ENCODE measurements around the gene ASPRV1. TPM values are rescaled to one million over a fixed set of nuclear protein-coding genes. Genes with fewer than 3 reads are reported as not detected.

ASPRV1 gene
- total RNA-seq, 1 donor from 2014 or later: 0.81 TPM

- intact Hi-C loops (cut with DNase I): no loop called here
- no peak for DNase-seq (ENCODE audit: low spot score)
Observed at GRCh38 chr2:69916106-69916505, 45.3 kb downstream of the ASPRV1 start.

DNA sequence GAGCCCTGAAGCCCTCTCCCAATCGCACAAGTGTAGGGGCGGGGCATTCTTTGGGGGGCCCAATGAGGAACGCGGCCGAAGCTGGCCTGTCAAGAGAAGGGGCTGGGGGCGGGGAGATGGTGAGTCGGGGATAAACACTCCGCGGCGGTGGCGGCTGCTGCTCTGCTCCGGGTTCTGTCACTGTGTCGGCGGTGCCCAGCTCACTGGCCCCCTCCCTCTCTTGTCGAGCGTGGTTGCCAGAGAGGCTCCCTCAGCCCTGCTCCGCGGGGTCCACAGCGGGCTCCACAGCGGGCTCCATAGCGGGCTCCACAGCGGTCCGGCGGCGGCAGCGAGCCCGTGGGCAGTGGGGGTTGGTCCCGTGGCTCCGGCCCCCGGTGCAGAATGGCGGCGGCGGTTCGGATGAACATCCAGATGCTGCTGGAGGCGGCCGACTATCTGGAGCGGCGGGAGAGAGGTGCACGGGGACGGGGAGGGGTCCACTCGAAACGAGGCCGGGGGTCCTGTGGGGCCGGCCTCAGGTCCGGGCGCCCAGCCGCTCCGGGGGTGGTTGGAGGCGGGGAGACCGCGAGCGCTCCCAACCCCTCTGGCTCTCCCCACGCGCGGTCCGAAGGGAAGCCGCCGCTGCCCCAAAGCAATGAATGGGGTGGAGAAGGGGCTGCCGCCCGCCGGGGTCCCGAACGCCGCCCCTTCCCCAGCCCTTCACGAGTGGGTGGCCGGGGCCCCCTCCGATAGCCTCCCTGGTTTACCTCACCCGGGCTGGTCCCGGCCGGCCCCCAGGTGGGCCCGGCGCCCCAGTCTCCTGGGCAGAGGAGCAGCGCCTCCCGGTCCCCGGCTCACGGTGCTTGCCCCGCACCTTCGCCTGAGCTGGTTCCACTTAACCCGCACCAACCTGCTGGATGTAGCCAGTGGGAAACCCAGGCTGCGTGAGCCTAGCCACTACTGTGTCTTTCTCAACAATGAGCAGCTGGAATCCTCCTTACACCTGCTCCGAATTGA is 46.2 kb downstream of the ASPRV1 start, which contains the start of gene MXD1:
MXD1 (plus strand) TSS at position 160 of the 996 bp plus-strand sequence; CDS start at position 382, 222 bp downstream.
- no peak for DNase-seq (ENCODE audit: low spot score)
- intact Hi-C loops (cut with DNase I): loop anchor here (1.0 to 5.0 kb wide), 6 partner anchors 156 to 387 kb away; partner anchors contain the start of genes C2orf42, FAM136A and TIA1

DNA sequence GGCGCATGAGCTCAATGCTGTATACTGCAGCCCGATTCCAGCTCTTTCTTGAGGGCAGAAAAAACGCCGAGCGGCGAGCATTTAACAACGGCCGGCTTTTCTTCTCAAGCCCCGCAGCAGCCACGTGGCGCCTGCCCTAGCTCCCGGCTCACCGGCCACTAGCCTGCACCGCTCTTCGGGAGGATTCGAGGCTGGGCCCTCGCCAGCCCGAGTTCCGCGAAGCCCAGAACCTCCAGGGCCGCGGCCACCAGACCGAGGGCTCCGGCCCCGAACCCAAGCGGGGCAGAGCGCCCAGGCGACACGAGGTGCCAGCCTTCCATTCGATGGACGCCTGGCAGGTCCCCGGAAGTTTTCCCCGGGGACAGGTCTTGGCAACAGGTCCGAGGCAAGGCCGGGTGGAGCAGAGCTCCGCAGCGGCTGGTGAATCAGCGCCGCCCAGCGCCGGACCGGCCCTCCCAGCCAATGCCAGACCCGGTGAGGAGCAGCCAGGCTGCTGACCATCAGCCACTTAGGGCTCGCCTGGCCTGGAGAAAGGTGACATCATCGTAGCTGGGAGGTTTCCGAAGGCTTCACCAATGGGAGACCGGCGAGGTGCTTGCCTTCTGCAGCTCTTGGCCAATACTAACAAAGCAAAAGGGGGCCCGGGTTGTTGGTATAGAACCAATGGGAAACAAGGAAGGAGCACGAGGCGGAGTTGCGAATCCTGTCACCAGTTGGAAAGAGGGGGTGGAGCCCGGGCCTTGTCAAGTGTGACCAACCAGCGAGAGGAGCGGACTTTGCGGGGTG is 47.1 kb downstream of the ASPRV1 start:
- intact Hi-C loops (cut with DNase I): loop anchor here (1.0 to 5.0 kb wide), 6 partner anchors 156 to 388 kb away; partner anchors contain the start of genes C2orf42, FAM136A and TIA1
- peak; percentile 100 for DNase-seq (ENCODE audit: low spot score)

GRCh38 chr2:69911985-69912563 is 49.4 kb downstream of the ASPRV1 start:
- intact Hi-C loops (cut with DNase I): loop anchor here (5.0 kb wide), 3 partner anchors 280 to 390 kb away; partner anchors contain the start of genes C2orf42, FAM136A and TIA1
- no peak for DNase-seq (ENCODE audit: low spot score)

Other genes starting within 250 kb of the ASPRV1 start
- gene ANXA4, start 219.5 kb downstream of the ASPRV1 start, total RNA-seq: 39.7 TPM
- gene GMCL1, start 132.0 kb downstream of the ASPRV1 start, total RNA-seq: 5.7 TPM
- gene SNRNP27, start 67.7 kb downstream of the ASPRV1 start, total RNA-seq: 48.6 TPM
- 6.2 TPM for gene MXD1, start 46.5 kb downstream of the ASPRV1 start, total RNA-seq
- gene PCBP1, start 125.8 kb upstream of the ASPRV1 start, total RNA-seq: 223 TPM
- 12.3 TPM for gene C2orf42, start 229.4 kb upstream of the ASPRV1 start, total RNA-seq